GM12892 (cell line): ENCODE measurements around the gene SMG6.

Experiments
- POLR2AphosphoS5 ChIP-seq: IDR thresholded peaks from 2 replicates; pipeline ENCODE4 v1.6.1; 2011; ENCODE audit warnings: low read depth, low read length, control low read depth
- TAF1 ChIP-seq: IDR thresholded peaks from 2 replicates; pipeline ENCODE4 v1.6.1; 2011; ENCODE audit warnings: low read depth, mild to moderate bottlenecking, control low read depth, low read length, borderline replicate concordance

DNA sequence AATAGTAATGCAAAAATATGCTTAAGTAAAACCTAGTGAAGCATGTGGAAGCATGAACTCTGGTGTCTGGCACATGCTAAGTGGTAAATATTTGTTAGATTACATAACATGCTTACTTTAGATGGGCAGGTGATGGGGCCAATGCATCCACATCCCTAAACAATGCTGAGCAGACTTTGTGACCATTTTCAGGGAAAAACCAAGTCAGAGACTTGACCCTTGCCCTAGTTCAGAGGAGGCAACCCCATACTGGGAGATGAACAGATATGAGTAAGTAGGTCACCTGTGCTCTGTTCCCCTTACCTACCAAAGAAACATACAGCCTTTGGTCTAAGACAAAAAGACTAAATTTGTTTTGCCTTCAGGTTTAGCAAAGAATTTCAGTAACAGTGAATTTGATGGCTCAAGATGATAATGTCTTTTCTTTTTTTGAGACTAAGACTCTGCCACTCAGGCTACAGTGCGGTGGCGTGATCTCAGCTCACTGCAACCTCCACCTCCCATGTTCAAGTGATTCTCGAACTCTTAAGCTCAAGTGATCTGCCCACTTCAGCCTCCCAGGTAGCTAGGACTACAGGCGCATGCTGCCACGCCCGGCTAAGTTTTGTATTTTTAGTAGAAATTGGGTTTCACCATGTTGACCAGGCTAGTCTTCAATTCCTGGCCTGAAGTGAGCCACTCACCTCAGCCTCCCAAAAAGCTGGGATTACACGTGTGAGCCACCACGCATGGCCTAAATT lies 157.3 kb downstream of the SMG6 start:
- no peak for TF ChIP-seq TAF1
- TF ChIP-seq POLR2AphosphoS5: no peak
